DMS 273 (cell line): ENCODE data around the gene CRYGB.
A peak's percentile ranks its signal among the peaks of the same experiment; 100 is the strongest.
"Not testable (repeated sequence)": the region's sequence is repeated elsewhere in the genome, so short reads cannot be mapped to it uniquely, and the experiment has no call there.

Experiments
- DNase-seq: peaks from one replicate; lab custom pipeline; 2025; ENCODE audit not compliant: unreplicated experiment; lab: John Stamatoyannopoulos, UW

Gene CRYGB

GRCh38 chr2:208150956-208151355, 5.0 kb upstream of the CRYGB start:
- no peak for DNase-seq

GRCh38 chr2:208150094-208150493, 4.1 kb upstream of the CRYGB start:
- DNase-seq = no peak

- DNase-seq = peak; percentile 7
These were observed 2.8 kb upstream of the CRYGB start for GRCh38 chr2:208148803-208149202.

DNA sequence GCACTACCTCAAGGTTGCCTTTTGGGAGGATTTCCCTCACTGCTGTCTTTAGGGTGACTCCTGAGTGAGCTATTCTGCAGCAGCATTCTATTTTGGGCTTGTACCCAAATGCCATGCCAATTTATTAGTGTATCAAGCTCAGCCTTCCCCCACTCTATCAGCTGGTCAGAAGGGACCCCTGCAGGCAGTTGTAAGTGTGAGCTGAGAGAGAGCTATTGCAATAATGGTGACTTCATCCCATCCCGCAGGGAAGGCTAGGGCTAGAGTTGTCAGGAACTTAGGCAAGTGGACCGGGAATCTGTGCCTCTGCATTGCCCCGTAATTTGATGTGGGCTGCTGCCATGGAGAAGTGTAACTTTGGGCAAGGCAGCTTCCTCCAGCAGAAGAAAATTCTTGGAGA, 1.8 kb upstream of the CRYGB start:
- DNase-seq = no peak

DNA sequence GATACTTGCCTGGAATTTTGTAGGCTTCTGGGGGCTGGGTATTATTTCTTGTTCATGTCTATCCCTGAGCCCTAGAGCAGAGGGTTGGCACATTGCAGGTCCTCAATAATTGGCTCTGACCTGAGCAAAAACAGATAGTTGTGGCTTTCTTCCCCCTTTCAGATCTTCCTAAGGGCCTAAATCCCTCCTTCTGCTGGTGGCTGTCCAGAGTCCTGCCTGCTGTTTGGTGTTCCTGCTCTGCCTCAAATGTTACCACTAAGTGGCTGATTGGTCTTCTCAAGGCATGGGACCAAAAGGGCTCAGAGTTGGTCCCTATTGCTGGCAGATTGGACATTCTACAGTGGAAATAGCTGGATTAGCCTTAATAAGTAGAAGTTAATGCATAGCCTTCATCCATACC, 1.1 kb upstream of the CRYGB start:
- DNase-seq = no peak

DNA sequence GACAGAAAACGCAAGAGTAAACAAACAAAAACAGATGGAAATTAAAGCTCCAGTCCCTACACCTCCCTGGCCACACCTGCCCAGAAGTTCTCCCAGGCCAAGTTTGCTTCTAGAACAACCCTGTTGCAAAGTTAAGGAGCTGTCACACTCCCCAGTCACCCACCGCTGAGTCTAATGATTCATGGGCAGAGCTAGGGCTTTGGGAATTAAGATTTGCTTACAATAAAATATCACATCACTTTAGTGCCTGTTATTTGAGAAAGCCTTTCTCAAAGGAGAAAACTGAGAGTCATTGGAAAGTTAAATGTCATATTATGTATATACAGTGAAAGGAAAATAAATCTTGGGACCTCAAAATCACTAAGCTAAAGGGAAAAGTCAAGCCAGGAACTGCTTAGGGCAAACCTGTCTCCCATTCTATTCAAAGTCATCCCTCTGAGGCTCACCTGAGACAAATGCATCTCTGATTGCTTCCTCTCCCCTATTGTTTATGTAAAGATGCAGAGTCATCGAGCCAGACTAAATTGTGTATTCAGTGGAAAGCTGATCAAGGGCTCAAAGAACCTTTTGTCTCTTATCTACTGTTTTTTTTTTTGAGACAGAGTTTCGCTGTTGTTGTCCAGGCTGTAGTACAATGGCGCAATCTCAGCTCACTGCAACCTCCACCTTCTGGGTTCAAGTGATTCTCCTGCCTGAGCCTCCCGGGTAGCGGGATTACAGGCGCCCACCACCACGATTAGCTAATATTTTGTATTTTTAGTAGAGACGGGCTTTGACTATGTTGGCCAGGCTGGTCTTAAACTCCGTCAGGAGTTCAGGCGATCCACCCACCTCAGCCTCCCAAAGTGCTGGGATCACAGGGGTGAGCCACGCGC, 2.8 kb downstream of the CRYGB start:
- no peak for DNase-seq

DNA sequence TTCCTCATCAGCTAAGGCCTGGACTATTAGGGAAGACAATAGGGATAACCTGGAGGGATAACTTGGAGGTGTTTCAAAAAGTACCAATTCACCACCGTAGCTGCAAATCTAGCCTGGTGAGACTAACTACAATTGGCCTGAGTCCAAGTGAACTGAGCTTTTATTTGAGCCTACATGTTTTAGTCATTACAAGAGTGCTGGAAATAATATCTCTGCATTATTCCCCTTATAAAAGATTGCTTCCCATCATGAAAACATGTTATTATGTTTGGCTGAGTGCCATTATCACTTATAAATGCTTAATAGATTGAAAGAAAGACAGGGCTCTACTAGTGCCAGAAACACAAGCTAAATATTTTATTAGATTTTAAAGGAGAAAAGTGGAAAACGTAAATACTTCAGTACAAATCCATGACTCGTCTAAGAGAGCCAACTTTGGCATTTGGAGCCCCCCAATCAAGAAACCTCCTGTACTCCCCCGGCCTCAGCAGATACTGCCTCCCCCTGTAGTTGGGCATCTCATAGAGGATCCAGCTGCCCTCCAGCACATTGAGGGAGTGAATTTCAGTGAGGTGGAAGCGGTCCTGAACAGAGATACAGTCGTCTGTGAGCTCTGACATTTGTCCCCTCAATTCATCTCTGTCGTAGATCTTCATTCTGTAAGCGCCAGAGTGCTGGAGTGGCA, 3.6 kb downstream of the CRYGB start:
- DNase-seq = peak; percentile 37

GRCh38 chr2:208139447-208139846, 6.5 kb downstream of the CRYGB start:
- no peak for DNase-seq

DNA sequence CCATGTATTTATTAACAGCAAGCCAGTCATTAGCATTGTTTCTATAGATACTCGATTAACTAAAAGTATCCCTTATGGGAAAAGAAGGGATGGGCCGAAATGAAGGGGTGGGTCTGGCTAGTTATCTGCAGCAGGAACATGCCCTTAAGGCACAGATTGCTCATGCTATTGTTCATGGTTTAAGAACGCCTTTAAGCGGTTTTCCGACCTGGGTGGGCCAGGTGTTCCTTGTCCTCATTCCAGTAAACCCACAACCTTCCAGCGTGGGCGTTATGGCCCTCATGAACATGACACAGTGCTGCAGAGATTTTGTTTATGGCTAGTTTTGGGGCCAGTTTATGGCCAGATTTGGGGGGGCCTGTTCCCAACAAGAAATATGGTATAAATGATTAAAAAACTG, 7.6 kb downstream of the CRYGB start:
- DNase-seq = not testable (repeated sequence)

GRCh38 chr2:208136716-208137094, 9.3 kb downstream of the CRYGB start:
- DNase-seq = no peak

GRCh38 chr2:208135794-208136715, 9.9 kb downstream of the CRYGB start:
- no peak for DNase-seq

DNA sequence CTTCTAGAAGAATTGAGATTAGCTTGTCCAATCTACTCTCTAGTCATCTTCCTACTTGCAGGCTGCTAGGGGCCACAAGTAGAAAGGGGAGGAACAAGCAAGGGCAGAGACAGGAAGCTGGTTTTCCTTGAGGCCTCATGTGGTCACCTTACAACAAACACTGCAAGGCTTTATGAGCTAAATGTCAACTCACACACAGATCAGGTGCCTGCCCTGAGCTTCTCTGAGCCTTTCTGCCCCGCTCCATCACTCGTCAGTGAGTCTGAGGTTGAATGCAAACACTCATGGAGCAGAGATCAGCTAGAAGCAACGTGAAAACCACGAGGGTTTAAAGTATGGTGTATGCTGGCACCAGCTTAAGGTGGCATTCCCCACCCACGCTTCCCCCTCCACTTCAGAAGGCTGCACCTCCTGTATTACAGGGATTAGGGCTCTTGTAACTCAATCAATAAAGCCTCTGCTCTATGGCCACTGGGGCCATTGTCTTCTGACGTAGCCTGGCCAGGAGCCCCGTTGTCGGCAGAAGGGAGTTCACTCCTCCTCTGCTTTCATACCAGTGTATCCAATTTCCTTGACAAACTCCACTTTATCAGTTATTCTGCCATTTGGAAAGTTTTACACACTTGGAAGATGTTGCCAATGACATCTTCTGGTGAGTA, 10.9 kb downstream of the CRYGB start:
- DNase-seq = no peak

DNA sequence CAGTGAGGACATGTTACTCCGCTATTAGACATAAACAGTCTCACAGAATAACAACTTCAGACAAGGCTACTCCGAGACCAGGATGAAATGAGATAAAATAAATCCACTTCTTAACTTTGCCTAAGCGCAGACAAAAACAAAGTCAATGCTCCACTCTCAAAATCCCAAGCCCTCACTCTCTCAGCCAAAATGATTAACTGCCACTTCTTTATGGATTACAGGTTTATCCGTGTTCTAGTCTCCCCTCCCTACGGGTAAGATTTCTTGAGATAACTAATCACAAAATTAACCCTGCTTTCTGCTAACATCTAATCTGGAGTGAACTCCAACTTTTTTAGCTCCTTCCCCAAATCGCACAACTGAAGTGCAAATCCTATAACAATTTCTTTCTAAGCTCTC, 15.2 kb downstream of the CRYGB start:
- no peak for DNase-seq

- DNase-seq = no peak
These were observed 15.9 kb downstream of the CRYGB start, which contains the start of gene CRYGC for GRCh38 chr2:208129744-208130711. Gene CRYGC (minus strand): TSS chr2:208129828. CDS start chr2:208129792, 36 bp downstream.

GRCh38 chr2:208128136-208128535, 17.8 kb downstream of the CRYGB start:
- DNase-seq = no peak

GRCh38 chr2:208127090-208127489, 18.9 kb downstream of the CRYGB start:
- DNase-seq = no peak

DNA sequence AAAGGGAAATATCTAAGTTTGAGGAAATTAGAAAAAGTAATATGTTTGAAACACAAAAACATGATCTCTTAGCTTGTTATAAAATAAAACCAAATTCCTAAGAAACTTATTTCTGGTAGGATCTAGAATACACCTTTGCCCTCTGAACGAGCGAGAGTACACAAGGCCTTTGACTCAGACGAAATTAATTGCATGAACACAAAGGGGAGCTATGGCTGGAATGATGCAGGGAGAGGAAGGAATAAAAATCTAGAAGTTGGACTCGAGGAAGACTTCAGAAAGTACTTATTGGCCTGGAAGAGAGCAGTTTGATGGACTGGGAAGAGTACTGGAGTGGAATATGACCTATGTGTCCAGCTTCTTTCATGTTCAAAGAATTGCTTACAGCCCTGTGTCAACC, 20.7 kb downstream of the CRYGB start:
- no peak for DNase-seq

- DNase-seq = not testable (repeated sequence)
These were observed 21.8 kb downstream of the CRYGB start, which contains the start of gene CRYGD for GRCh38 chr2:208124013-208124715. Gene CRYGD (minus strand): TSS chr2:208124524. CDS start chr2:208124473, 51 bp downstream.

- no peak for DNase-seq
These were observed 23.7 kb downstream of the CRYGB start for GRCh38 chr2:208122248-208122647.
